ENCODE measurements around the gene ZNF710. TPM values are rescaled to one million over a fixed set of nuclear protein-coding genes. Genes with fewer than 3 reads are reported as not detected.

The ZNF710 gene
- total and polyA plus RNA-seq, 9 of the 15 experiments (the other 6 are each of a cell fraction or from before 2014, with no cell fraction given), result 0.56 to 14.2 (median 5.2) TPM

DNA sequence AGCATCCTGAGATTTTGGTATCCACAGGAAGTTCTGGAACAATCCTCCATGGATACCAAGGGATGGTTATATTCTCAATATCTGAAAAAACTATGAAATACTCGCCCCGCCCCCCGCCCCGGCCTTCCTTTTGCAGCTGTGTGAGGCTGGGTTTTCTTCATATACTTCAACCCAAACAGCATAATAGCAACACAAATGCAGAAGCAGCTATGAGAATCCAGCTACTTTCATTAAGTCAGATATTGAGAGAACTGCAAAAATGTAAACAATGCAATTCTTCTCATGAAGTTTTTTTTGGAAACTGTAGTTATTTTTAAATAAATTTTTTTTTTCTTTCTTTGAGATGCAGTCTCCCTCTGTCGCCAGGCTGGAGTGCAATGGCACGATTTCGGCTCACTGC, 112.0 kb downstream of the ZNF710 start (continued):
- TF ChIP-seq STAT6 (CRISPR knock-in tag; IDR thresholded peaks at IDR 0.05), result no peak
- no peak for TF ChIP-seq SFPQ (IDR thresholded peaks at IDR 0.05; ENCODE audit: low read depth, low read length)

- H3K27ac ChIP-seq (ENCODE audit: extremely low read depth, low read depth, low read length), result no peak overlapping the region
- no peak overlapping the region for H3K4me2 ChIP-seq (ENCODE audit: insufficient read depth, low read length)
- no peaks in the 10 kb centered on the region for H3K36me3 ChIP-seq (ENCODE audit: control insufficient read depth, insufficient read depth, low read length)
- no peaks in the 10 kb centered on the region for H3K79me2 ChIP-seq (ENCODE audit: control insufficient read depth, insufficient read depth, low read length)
- in situ Hi-C loops (cut with MboI) (no loop called here), intact Hi-C loops (cut with micrococcal nuclease) (no loop called here)
- no peak overlapping the region for H2AFZ ChIP-seq (ENCODE audit: low read depth, low read length)
- H4K20me1 ChIP-seq (replicated peaks; ENCODE audit: control insufficient read depth, insufficient read depth, low read length), result no peaks in the 10 kb centered on the region
- 5% methylated on average over 2 of the region's 2 CpGs for WGBS (ENCODE audit: insufficient coverage, low coverage, missing lambda C conversion rate)
- ChIA-PET POLR2A (interaction anchor here (0.7 to 1.0 kb wide), 3 partner anchors 12 to 537 kb away, joined by 3 to 4 read pairs (median 3); partner anchors contain the start of gene IDH2), CTCF (ENCODE audit: low intra/inter-chr PET ratio) (no interaction called here)
- no TSS peak for BruUV-seq (replicated peaks)
- H3K9ac ChIP-seq (ENCODE audit: insufficient read depth in 1 of 2, low read depth in 2 of 2, low read length in 2 of 2), result no peak overlapping the region
- FAIRE-seq, result no peak
- H3K9me3 ChIP-seq (replicated peaks; ENCODE audit: control insufficient read depth, insufficient read depth, low read depth, low read length), result peaks cover 12% of the 10 kb centered on the region
- no peak overlapping the region for H3K4me3 ChIP-seq
- no peaks in the 10 kb centered on the region for H3K4me1 ChIP-seq (replicated peaks in 1 of 2; ENCODE audit: control insufficient read depth in 2 of 2, insufficient read depth in 2 of 2, low read length in 2 of 2)
- ATAC-seq, result no peak
- DNase-seq (ENCODE audit: extremely low read depth in 1 of 4, low spot score in 3 of 4), result peak in 1 of 4 experiments; percentile 31
- H3K9me1 ChIP-seq (ENCODE audit: control insufficient read depth, insufficient read depth, low read length), result no peaks in the 10 kb centered on the region
- no peaks in the 10 kb centered on the region for H3K27me3 ChIP-seq (ENCODE audit: control insufficient read depth in 2 of 2, insufficient read depth in 2 of 2, low read length in 2 of 2)
- TF ChIP-seq ELF1 (tag; IDR thresholded peaks at IDR 0.05), result 0 out of 2 replicates have a peak, but pooled peaks have one; percentile 24
- TF ChIP-seq EHMT2 (IDR thresholded peaks at IDR 0.05), result 0 out of 2 replicates have a peak, but pooled peaks have one; percentile 52
- TF ChIP-seq TAF9B (IDR thresholded peaks at IDR 0.05; ENCODE audit: partially characterized antibody), result peak; percentile 33
- no peak for TF ChIP-seq ZC3H11A (IDR thresholded peaks at IDR 0.05; ENCODE audit: low read depth, low read length)
- peak; percentile 23; the same call in 1 of the 2 replicates for TF ChIP-seq RAD51 (IDR thresholded peaks at IDR 0.05; ENCODE audit: borderline replicate concordance, low read depth)
- 0 out of 2 replicates have a peak, but pooled peaks have one; percentile 39 for TF ChIP-seq ZNF766 (CRISPR knock-in tag; conservative IDR thresholded peaks at IDR 0.05)
- TF ChIP-seq ZNF165 (CRISPR knock-in tag; IDR thresholded peaks at IDR 0.05; ENCODE audit: borderline replicate concordance), result no peak
- peak in 1 of 2 experiments; percentile 95; a peak in 2 of 3 replicates for TF ChIP-seq CBX3 (IDR thresholded peaks at IDR 0.05; ENCODE audit: borderline replicate concordance in 1 of 2, low read length in 2 of 2)
- TF ChIP-seq, protein P1, sequence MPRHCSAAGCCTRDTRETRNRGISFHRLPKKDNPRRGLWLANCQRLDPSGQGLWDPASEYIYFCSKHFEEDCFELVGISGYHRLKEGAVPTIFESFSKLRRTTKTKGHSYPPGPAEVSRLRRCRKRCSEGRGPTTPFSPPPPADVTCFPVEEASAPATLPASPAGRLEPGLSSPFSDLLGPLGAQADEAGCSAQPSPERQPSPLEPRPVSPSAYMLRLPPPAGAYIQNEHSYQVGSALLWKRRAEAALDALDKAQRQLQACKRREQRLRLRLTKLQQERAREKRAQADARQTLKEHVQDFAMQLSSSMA (CRISPR knock-in tag; IDR thresholded peaks at IDR 0.05), result no peak
- TF ChIP-seq, protein P2, sequence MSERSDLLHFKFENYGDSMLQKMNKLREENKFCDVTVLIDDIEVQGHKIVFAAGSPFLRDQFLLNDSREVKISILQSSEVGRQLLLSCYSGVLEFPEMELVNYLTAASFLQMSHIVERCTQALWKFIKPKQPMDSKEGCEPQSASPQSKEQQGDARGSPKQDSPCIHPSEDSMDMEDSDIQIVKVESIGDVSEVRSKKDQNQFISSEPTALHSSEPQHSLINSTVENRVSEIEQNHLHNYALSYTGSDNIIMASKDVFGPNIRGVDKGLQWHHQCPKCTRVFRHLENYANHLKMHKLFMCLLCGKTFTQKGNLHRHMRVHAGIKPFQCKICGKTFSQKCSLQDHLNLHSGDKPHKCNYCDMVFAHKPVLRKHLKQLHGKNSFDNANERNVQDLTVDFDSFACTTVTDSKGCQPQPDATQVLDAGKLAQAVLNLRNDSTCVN (CRISPR knock-in tag; IDR thresholded peaks at IDR 0.05), result no peak
These were observed 113.4 kb downstream of the ZNF710 start for GRCh38 chr15:90114451-90114901.

Measured in K562 (cell line).